Testis (tissue), 3 donors: ENCODE measurements around the gene CDKAL1. TPM values are rescaled to one million over a fixed set of nuclear protein-coding genes. Genes with fewer than 3 reads are reported as not detected.
"Not testable (repeated sequence)": the region's sequence is repeated elsewhere in the genome, so short reads cannot be mapped to it uniquely, and the experiment has no call there.

ENCODE experiments used
- DNase-seq: peaks from one replicate; pipeline ENCODE4 v3.0.0-alpha.2; 2019
- H3K27ac ChIP-seq, 2 donors: fragments of 200-600 bp; sonication (generic); one replicate each; pipeline ENCODE4 v1.5.1; 2019
- H3K27me3 ChIP-seq: fragments of 200-600 bp; sonication (generic); one replicate; pipeline ENCODE4 v1.5.1; 2019
- H3K36me3 ChIP-seq: fragments of 200-600 bp; sonication (generic); one replicate; pipeline ENCODE4 v1.5.1; 2017; ENCODE audit warnings: low read depth; ENCODE audit errors: missing control alignments
- H3K4me1 ChIP-seq: fragments of 200-600 bp; sonication (generic); one replicate; pipeline ENCODE4 v1.5.1; 2019
- H3K4me3 ChIP-seq, 2 donors: fragments of 200-600 bp; sonication (generic); one replicate each; pipeline ENCODE4 v1.5.1; 2017 to 2019
- H3K9me3 ChIP-seq: fragments of 200-600 bp; sonication (generic); one replicate; pipeline ENCODE4 v1.5.1; 2017
- POLR2A ChIP-seq: fragments of 450-650 bp; IDR thresholded peaks from one replicate; pipeline ENCODE4 v1.6.1; 2017; ENCODE audit warnings: antibody characterized with exemption, mild to moderate bottlenecking, moderate library complexity
- WGBS, 2 donors: methylation state at CpG; one replicate each; pipeline ENCODE4 v1.1.5; 2018; 5-methylcytosine and 5-hydroxymethylcytosine counted together
- intact Hi-C: fragments of 100-400 bp; cut with DNase I; formaldehyde crosslinking; loops from one replicate; pipeline ENCODE4 v1.15.1; 2023; ENCODE audit warnings: low total_unique reads
- polyA plus RNA-seq: library from polyadenylated mRNA; stranded (reverse); fragments of 350-450 nt; fragmentation: Illumina TruSeq; extraction: RNeasy Lipid Tissue Mini Kit (QIAGEN cat#74804); gene quantifications from one replicate; pipeline ENCODE4 v1.2.3, GENCODE V29; 2014; ENCODE audit warnings: low read depth, low replicate concordance; ENCODE audit not compliant: insufficient read depth
- total RNA-seq, 2 donors: library from RNA; depleted of rRNA; stranded (reverse); fragments of >200 nt; gene quantifications; one replicate each; pipeline ENCODE4 v1.2.3, GENCODE V29; 2016
- TF ChIP-seq, protein P1 (sequence below), 3 experiments: fragments of 450-650 bp in 2 of 3; fragments of 200-600 bp in 1 of 3; sonication (generic) in 1 of 3; IDR thresholded peaks; one replicate each; pipeline ENCODE4 v1.5.1; 2016 to 2019; ENCODE audit warnings: antibody characterized with exemption in 3 of 3, mild to moderate bottlenecking in 2 of 3, moderate library complexity in 1 of 3

CDKAL1 gene
- total and polyA plus RNA-seq, 3 donors from 2014 or later: 11.1 to 18.5 (median 16.1) TPM

DNA sequence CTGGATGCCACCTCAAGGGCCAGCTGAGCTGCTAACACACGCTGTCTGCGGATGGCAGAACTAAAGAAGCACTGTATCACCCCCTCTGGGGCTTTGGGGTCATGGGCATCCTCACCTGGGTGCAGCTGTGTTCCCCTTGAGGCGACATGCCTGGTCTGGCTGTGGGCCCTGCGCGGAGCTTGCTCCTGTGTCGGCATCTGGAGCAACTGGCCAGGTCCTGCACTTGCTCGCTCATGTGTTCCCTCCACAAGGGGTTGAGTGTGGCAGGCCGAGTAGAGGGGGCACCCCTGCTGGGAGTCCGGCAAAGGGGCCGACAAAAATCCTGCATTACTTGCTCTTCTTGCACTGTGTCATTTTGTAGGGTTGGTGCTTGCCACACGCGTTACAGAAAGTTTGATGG lies 189.0 kb downstream of the CDKAL1 start:
- 94 to 96% methylated on average over 6 to 12 of the region's 12 CpGs for WGBS, 2 donors
- Histone ChIP-seq H3K4me1 (no peaks in the 10 kb centered on the region), H3K27me3 (no peaks in the 10 kb centered on the region), H3K27ac (no peak overlapping the region), H3K36me3 (no peaks in the 10 kb centered on the region), H3K9me3 (no peaks in the 10 kb centered on the region), H3K4me3 (no peak overlapping the region)
- DNase-seq: no peak
- TF ChIP-seq, protein P1, sequence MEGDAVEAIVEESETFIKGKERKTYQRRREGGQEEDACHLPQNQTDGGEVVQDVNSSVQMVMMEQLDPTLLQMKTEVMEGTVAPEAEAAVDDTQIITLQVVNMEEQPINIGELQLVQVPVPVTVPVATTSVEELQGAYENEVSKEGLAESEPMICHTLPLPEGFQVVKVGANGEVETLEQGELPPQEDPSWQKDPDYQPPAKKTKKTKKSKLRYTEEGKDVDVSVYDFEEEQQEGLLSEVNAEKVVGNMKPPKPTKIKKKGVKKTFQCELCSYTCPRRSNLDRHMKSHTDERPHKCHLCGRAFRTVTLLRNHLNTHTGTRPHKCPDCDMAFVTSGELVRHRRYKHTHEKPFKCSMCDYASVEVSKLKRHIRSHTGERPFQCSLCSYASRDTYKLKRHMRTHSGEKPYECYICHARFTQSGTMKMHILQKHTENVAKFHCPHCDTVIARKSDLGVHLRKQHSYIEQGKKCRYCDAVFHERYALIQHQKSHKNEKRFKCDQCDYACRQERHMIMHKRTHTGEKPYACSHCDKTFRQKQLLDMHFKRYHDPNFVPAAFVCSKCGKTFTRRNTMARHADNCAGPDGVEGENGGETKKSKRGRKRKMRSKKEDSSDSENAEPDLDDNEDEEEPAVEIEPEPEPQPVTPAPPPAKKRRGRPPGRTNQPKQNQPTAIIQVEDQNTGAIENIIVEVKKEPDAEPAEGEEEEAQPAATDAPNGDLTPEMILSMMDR (IDR thresholded peaks at IDR 0.05): no peak
- TF ChIP-seq POLR2A: no peak
- intact Hi-C loops: no loop called here

DNA sequence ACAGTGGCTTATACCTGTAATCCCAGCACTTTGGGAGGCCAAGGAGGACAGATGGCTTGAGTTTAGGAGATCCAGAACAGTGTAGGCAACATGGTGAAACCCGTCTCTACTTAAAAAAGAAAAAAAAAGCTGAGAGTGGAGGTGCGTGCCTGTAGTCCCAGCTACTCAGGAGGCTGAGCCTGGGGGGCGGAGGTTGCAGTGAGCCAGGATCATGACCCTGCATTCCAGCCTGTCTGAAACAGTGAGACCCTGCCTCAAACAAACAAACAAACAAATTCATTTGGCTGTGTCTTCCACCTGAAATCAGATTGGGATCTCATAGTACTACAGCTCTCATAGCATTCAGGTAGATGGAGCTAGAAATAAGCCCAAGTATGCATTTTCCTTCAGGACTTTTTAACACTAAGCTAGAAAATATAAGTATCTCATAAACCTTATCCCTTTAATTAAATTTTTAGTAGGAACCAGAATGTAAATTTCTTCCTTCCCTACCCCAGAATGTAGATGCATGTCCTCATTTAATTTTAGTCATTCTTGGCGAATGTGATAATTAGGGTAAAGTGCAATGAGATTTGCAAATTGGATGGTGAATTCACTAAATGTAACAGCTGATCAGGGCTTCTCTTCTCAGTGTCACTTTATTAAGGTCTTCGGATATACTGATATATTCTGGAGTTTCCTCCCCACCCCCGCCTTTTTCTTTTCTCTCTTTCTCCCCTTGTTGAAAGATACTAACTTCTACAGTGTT lies 190.4 kb downstream of the CDKAL1 start:
- Histone ChIP-seq H3K9me3 (no peaks in the 10 kb centered on the region), H3K36me3 (no peaks in the 10 kb centered on the region), H3K4me1 (no peaks in the 10 kb centered on the region), H3K27me3 (no peaks in the 10 kb centered on the region), H3K4me3 (no peak overlapping the region), H3K27ac (no peak overlapping the region)
- DNase-seq: no peak
- TF ChIP-seq, protein P1 (IDR thresholded peaks at IDR 0.05): no peak
- no peak for TF ChIP-seq POLR2A
- intact Hi-C loops: no loop called here
- 80 to 86% methylated on average over 6 of the region's 6 CpGs for WGBS, 2 donors

DNA sequence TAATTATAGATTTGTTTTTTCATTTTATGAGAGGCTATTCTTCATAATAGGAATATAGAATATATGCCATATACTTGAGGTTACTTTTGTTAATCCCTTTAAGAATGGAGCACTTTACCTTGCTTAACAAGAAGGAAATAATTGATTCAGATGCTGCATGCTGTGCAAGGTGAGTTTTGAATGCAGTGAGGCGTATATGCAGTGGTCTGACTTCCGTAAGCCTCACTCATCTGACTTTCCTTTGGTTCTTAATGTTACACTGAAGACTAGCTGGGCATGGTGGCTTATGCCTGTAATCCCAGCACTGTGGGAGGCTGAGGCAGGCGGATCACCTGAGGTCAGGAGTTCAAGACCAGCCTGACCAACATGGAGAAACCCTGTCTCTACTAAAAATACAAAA lies 191.0 kb downstream of the CDKAL1 start:
- H3K4me1 ChIP-seq, intact Hi-C loops, H3K36me3 ChIP-seq, H3K9me3 ChIP-seq, H3K27me3 ChIP-seq, H3K4me3 ChIP-seq, DNase-seq, H3K27ac ChIP-seq: not testable (repeated sequence)
- WGBS, 2 donors: 90 to 93% methylated on average over 3 of the region's 3 CpGs

DNA sequence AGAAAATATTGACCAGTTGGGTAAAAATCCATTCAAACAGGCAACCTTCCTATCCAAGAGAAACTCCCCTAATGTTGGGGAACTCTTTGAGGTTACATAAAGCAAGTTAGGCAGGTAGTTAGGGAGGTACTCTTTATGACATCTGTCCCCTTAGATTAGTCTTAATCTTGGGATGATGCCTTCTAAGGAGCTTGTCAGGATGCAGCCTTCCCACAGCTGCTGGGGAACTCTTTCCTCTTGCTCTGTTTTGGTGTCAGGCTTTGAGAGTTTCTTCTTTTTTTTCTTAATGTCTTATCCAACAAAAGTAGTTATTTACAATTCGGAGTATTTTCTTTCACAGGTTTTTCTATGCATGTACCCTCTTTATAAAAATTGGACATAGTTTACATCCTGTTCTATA lies 194.8 kb downstream of the CDKAL1 start:
- Histone ChIP-seq H3K4me3 (no peak overlapping the region), H3K27ac (no peak overlapping the region), H3K36me3 (no peaks in the 10 kb centered on the region), H3K9me3 (no peaks in the 10 kb centered on the region), H3K27me3 (no peaks in the 10 kb centered on the region), H3K4me1 (no peaks in the 10 kb centered on the region)
- WGBS, 2 donors: 81 to 94% methylated on average over 1 of the region's 1 CpG
- TF ChIP-seq POLR2A: no peak
- TF ChIP-seq, protein P1 (IDR thresholded peaks at IDR 0.05): no peak
- intact Hi-C loops: no loop called here
- no peak for DNase-seq

DNA sequence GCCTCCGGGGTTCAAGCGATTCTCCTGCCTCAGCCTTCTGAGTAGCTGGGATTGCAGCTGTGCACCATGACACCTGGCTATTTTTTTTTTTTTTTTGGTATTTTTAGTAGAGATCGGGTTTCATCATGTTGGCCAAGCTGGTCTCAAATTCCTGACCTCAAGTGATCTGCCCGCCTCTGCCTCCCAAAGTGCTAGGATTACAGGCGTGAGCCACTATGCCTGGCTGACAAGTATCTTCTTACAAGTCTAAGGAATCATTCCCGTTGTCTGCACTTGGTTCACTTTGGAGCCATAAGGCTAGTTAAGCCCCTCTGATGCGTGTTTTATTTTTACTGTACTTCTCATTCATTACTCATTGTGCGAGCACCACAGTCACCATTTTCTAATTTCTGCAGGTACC lies 198.1 kb downstream of the CDKAL1 start:
- H3K27me3 ChIP-seq, H3K4me1 ChIP-seq, DNase-seq, H3K27ac ChIP-seq, intact Hi-C loops, H3K4me3 ChIP-seq, H3K9me3 ChIP-seq, H3K36me3 ChIP-seq: not testable (repeated sequence)
- WGBS, 2 donors: 87 to 89% methylated on average over 8 of the region's 8 CpGs

DNA sequence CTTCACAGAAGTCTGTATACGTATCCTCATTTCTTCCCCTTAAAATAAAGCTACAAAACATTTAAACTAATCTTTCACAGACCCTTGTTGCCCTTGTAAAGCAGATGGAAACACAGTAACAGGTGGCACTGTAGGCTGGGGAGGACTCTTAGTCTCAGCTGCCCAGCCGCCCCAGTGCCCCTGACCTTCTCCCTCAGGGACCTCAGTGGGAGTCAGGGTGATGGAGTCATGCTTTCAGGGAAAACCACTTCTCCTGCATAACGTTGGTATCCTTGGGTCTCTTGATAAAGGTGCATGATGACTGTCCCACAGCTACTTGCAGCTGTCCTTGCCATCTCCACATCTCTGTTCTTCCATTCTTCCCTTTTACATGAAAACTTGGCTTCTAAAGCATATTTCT lies 198.6 kb downstream of the CDKAL1 start:
- TF ChIP-seq, protein P1 (IDR thresholded peaks at IDR 0.05): no peak
- TF ChIP-seq POLR2A: no peak
- Histone ChIP-seq H3K36me3 (no peaks in the 10 kb centered on the region), H3K27me3 (no peaks in the 10 kb centered on the region), H3K4me3 (no peak overlapping the region), H3K27ac (no peak overlapping the region), H3K9me3 (no peaks in the 10 kb centered on the region), H3K4me1 (no peaks in the 10 kb centered on the region)
- WGBS, 2 donors: 50 to 52% methylated on average over 3 of the region's 3 CpGs
- no peak for DNase-seq
- intact Hi-C loops: no loop called here
